ENCODE measurements around the gene PALS1. TPM values are rescaled to one million over a fixed set of nuclear protein-coding genes. Genes with fewer than 3 reads are reported as not detected.

Gene PALS1
- total and polyA plus RNA-seq, 2 donors (not counting 1 experiment from before 2014, with no cell fraction given): 2.6 to 17.0 TPM

- no CpG with 5 or more reads among the region's 2 CpGs for WGBS (ENCODE audit: insufficient coverage)
- DNase-seq: no peak
- Histone ChIP-seq H3K36me3 (replicated peaks in 1 of 2; ENCODE audit: control extremely low read depth in 1 of 2, control insufficient read depth in 1 of 2, extremely low read depth in 1 of 2, insufficient read depth in 2 of 2, low read length in 1 of 2) (no peaks in the 10 kb centered on the region), H3K27me3 (replicated peaks in 1 of 4; ENCODE audit: control extremely low read depth in 1 of 4, control insufficient read depth in 3 of 4, insufficient read depth in 4 of 4, low read length in 3 of 4) (no peaks in the 10 kb centered on the region), H3K27ac (ENCODE audit: low read length in 2 of 2) (no peak overlapping the region), H3K4me1 (ENCODE audit: control insufficient read depth in 2 of 2, insufficient read depth in 2 of 2, low read length in 2 of 2) (no peaks in the 10 kb centered on the region), H2AFZ (ENCODE audit: insufficient read depth, low read depth, low read length, poor library complexity, severe bottlenecking) (no peak overlapping the region), H3K9ac (ENCODE audit: low read length) (no peak overlapping the region), H3K9me3 (ENCODE audit: control extremely low read depth in 1 of 3, control insufficient read depth in 2 of 3, insufficient read depth in 1 of 3, low read length in 2 of 3) (no peaks in the 10 kb centered on the region), H3K4me2 (replicated peaks; ENCODE audit: low read depth, low read length, poor library complexity, severe bottlenecking) (no peak overlapping the region), H4K20me1 (ENCODE audit: control insufficient read depth, insufficient read depth, low read length, poor library complexity, severe bottlenecking) (peaks cover 14% of the 10 kb centered on the region), H3K79me2 (ENCODE audit: control insufficient read depth, insufficient read depth, low read length) (peaks cover 64% of the 10 kb centered on the region), H3K4me3 (ENCODE audit: control extremely low read depth in 1 of 5, extremely low read depth in 1 of 5, insufficient read depth in 1 of 5, low read depth in 2 of 5, low read length in 4 of 5) (no peak overlapping the region)
- H3K4me1 Mint-ChIP-seq: peaks cover 4% of the 10 kb centered on the region
- no peaks in the 10 kb centered on the region for H3K27me3 Mint-ChIP-seq
- no peak overlapping the region for H3K27ac Mint-ChIP-seq
- intact Hi-C loops (cut with micrococcal nuclease): no loop called here
- CTCF ChIA-PET: interaction anchor here (1.7 kb wide), 1 partner anchor 34 kb away, joined by 5 read pairs; no protein-coding TSS in a partner anchor
- no peak for TF ChIP-seq EZH2 (IDR thresholded peaks at IDR 0.05; ENCODE audit: borderline replicate concordance, insufficient read depth, low read depth, low read length, poor library complexity, severe bottlenecking)
- no peak for TF ChIP-seq CTCF (IDR thresholded peaks at IDR 0.05)
- no peaks in the 10 kb centered on the region for H3K9me3 Mint-ChIP-seq (ENCODE audit: insufficient read depth)
- ATAC-seq (ENCODE audit: low read depth): no peak
- H3K4me3 Mint-ChIP-seq: no peak overlapping the region
- POLR2A ChIA-PET: no interaction called here
These were observed 10.5 kb downstream of the PALS1 start for GRCh38 chr14:67251573-67252226.

GRCh38 chr14:67253076-67253635 lies 11.9 kb downstream of the PALS1 start:
- peaks cover 2% of the 10 kb centered on the region for H3K4me1 Mint-ChIP-seq
- no peak overlapping the region for H3K9ac ChIP-seq (ENCODE audit: low read length)
- ChIA-PET CTCF (no interaction called here), POLR2A (no interaction called here)
- peaks cover 14% of the 10 kb centered on the region for H4K20me1 ChIP-seq (ENCODE audit: control insufficient read depth, insufficient read depth, low read length, poor library complexity, severe bottlenecking)
- intact Hi-C loops (cut with micrococcal nuclease): no loop called here
- H3K9me3 ChIP-seq (ENCODE audit: control extremely low read depth in 1 of 3, control insufficient read depth in 2 of 3, insufficient read depth in 1 of 3, low read length in 2 of 3): no peaks in the 10 kb centered on the region
- no peaks in the 10 kb centered on the region for H3K4me1 ChIP-seq (ENCODE audit: control insufficient read depth in 2 of 2, insufficient read depth in 2 of 2, low read length in 2 of 2)
- no peak overlapping the region for H3K27ac Mint-ChIP-seq
- no peaks in the 10 kb centered on the region for H3K9me3 Mint-ChIP-seq (ENCODE audit: insufficient read depth)
- H3K27ac ChIP-seq (ENCODE audit: low read length in 2 of 2): no peak overlapping the region
- H3K27me3 Mint-ChIP-seq: no peaks in the 10 kb centered on the region
- no peak for DNase-seq
- no peak for TF ChIP-seq EZH2 (IDR thresholded peaks at IDR 0.05; ENCODE audit: borderline replicate concordance, insufficient read depth, low read depth, low read length, poor library complexity, severe bottlenecking)
- no peak overlapping the region for H3K4me3 ChIP-seq (ENCODE audit: control extremely low read depth in 1 of 5, extremely low read depth in 1 of 5, insufficient read depth in 1 of 5, low read depth in 2 of 5, low read length in 4 of 5)
- no peaks in the 10 kb centered on the region for H3K27me3 ChIP-seq (replicated peaks in 1 of 4; ENCODE audit: control extremely low read depth in 1 of 4, control insufficient read depth in 3 of 4, insufficient read depth in 4 of 4, low read length in 3 of 4)
- no peak overlapping the region for H3K4me3 Mint-ChIP-seq
- H3K4me2 ChIP-seq (replicated peaks; ENCODE audit: low read depth, low read length, poor library complexity, severe bottlenecking): no peak overlapping the region
- no CpG with 5 or more reads among the region's 2 CpGs for WGBS (ENCODE audit: insufficient coverage)
- no peaks in the 10 kb centered on the region for H3K36me3 ChIP-seq (replicated peaks in 1 of 2; ENCODE audit: control extremely low read depth in 1 of 2, control insufficient read depth in 1 of 2, extremely low read depth in 1 of 2, insufficient read depth in 2 of 2, low read length in 1 of 2)
- ATAC-seq (ENCODE audit: low read depth): no peak
- peaks cover 60% of the 10 kb centered on the region for H3K79me2 ChIP-seq (ENCODE audit: control insufficient read depth, insufficient read depth, low read length)
- no peak overlapping the region for H2AFZ ChIP-seq (ENCODE audit: insufficient read depth, low read depth, low read length, poor library complexity, severe bottlenecking)
